GM21619 (cell line): Measurements from ENCODE around the gene SLC22A2.
A peak's percentile ranks its signal among the peaks of the same experiment; 100 is the strongest.

Source experiments
- ATAC-seq: cut with Tn5 transposase; IDR thresholded peaks from one replicate; pipeline ENCODE4 v1.9.1; 2021; ENCODE audit not compliant: unreplicated experiment

Gene SLC22A2

GRCh38 chr6:160218810-160219209, 39.8 kb downstream of the SLC22A2 start:
- ATAC-seq = no peak

GRCh38 chr6:160217863-160218262, 40.8 kb downstream of the SLC22A2 start:
- no peak for ATAC-seq

- ATAC-seq = no peak
Measured at GRCh38 chr6:160217073-160217472, 41.5 kb downstream of the SLC22A2 start.

- ATAC-seq = no peak
Measured at GRCh38 chr6:160215232-160215631, 43.4 kb downstream of the SLC22A2 start.

GRCh38 chr6:160207618-160208017, 51.0 kb downstream of the SLC22A2 start:
- ATAC-seq = no peak

- no peak for ATAC-seq
Measured at GRCh38 chr6:160204710-160205109, 53.9 kb downstream of the SLC22A2 start.

- ATAC-seq = no peak
Measured at GRCh38 chr6:160203953-160204352, 54.7 kb downstream of the SLC22A2 start.

- no peak for ATAC-seq
Measured at GRCh38 chr6:160203522-160203921, 55.1 kb downstream of the SLC22A2 start.

GRCh38 chr6:160203076-160203475, 55.5 kb downstream of the SLC22A2 start:
- ATAC-seq = no peak

- ATAC-seq = no peak
Measured at GRCh38 chr6:160202411-160202810, 56.2 kb downstream of the SLC22A2 start.

GRCh38 chr6:160201061-160201460, 57.6 kb downstream of the SLC22A2 start:
- no peak for ATAC-seq

- ATAC-seq = peak; percentile 95
Measured at GRCh38 chr6:160198606-160199211, 59.9 kb downstream of the SLC22A2 start.

- no peak for ATAC-seq
Measured at GRCh38 chr6:160197662-160198061, 61.0 kb downstream of the SLC22A2 start.

- no peak for ATAC-seq
Measured at GRCh38 chr6:160194808-160195207, 63.8 kb downstream of the SLC22A2 start.

- ATAC-seq = no peak
Measured at GRCh38 chr6:160192840-160193239, 65.8 kb downstream of the SLC22A2 start.

GRCh38 chr6:160190973-160191372, 67.6 kb downstream of the SLC22A2 start:
- ATAC-seq = no peak

- ATAC-seq = no peak
Measured at GRCh38 chr6:160190081-160190480, 68.5 kb downstream of the SLC22A2 start.

- no peak for ATAC-seq
Measured at GRCh38 chr6:160188773-160189172, 69.8 kb downstream of the SLC22A2 start.

GRCh38 chr6:160180706-160181105, 77.9 kb downstream of the SLC22A2 start:
- ATAC-seq = no peak

GRCh38 chr6:160178271-160178670, 80.3 kb downstream of the SLC22A2 start:
- ATAC-seq = no peak

GRCh38 chr6:160177220-160177619, 81.4 kb downstream of the SLC22A2 start:
- no peak for ATAC-seq

GRCh38 chr6:160174681-160175080, 83.9 kb downstream of the SLC22A2 start:
- ATAC-seq = no peak

- ATAC-seq = no peak
Measured at GRCh38 chr6:160173806-160174527, 84.7 kb downstream of the SLC22A2 start.
